Fibroblast of pulmonary artery (primary cell): ENCODE data around the gene KCNH4.
"Not testable (repeated sequence)": the region's sequence is repeated elsewhere in the genome, so short reads cannot be mapped to it uniquely, and the experiment has no call there.

Experiments
- DNase-seq: peaks from one replicate; pipeline ENCODE4 v3.0.0-alpha.2; 2010; ENCODE audit warnings: low read depth
- H3K4me3 ChIP-seq: replicated peaks from 2 replicates; pipeline ENCODE4 v1.5.1; 2011; ENCODE audit warnings: low read depth, mild to moderate bottlenecking, control low read depth, low read length, moderate library complexity
- TF ChIP-seq, protein P1 (sequence below): IDR thresholded peaks from 2 replicates; pipeline ENCODE4 v1.5.1; 2011; ENCODE audit warnings: mild to moderate bottlenecking, control low read depth, low read length, inconsistent platforms; ENCODE audit errors: missing control alignments

KCNH4 gene

DNA sequence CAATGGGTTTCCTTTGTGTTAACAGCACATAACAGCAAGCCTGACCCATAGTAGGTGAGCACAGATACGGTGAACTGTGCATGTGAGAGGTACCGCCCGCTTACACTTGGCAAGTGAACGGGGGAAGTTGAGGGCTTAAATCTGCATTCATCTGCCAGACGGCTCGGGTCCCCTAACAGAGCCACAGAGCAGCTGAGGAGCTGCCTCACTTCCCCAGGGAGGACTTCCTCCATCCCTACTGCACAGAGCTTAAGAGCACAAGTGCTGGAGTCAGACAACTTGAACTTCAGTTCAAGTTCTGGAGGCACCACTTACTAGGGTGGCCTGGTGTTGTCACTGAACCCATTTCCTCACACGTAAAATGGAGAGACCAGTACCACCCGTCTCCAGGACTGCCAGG lies 39.6 kb downstream of the KCNH4 start:
- no peak overlapping the region for H3K4me3 ChIP-seq
- no peak for DNase-seq
- TF ChIP-seq, protein P1, sequence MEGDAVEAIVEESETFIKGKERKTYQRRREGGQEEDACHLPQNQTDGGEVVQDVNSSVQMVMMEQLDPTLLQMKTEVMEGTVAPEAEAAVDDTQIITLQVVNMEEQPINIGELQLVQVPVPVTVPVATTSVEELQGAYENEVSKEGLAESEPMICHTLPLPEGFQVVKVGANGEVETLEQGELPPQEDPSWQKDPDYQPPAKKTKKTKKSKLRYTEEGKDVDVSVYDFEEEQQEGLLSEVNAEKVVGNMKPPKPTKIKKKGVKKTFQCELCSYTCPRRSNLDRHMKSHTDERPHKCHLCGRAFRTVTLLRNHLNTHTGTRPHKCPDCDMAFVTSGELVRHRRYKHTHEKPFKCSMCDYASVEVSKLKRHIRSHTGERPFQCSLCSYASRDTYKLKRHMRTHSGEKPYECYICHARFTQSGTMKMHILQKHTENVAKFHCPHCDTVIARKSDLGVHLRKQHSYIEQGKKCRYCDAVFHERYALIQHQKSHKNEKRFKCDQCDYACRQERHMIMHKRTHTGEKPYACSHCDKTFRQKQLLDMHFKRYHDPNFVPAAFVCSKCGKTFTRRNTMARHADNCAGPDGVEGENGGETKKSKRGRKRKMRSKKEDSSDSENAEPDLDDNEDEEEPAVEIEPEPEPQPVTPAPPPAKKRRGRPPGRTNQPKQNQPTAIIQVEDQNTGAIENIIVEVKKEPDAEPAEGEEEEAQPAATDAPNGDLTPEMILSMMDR, result no peak

DNA sequence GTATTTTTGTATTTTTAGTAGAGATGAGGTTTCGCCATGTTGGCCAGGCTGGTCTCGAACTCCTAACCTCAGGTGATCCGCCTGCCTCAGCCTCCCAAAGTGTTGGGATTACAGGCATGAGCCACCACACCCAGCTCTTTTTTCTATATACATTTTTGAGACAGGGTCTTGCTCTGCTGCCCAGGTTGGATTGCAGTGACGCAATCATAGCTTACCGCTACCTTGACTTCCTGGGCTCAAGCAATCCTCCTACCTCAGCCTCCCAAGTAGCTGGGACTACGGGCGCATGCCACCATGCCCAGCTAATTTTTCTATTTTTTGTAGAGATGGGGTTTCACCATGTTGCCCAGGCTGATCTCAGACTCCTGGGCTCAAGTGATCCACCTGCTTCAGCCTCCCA lies 40.3 kb downstream of the KCNH4 start:
- DNase-seq, H3K4me3 ChIP-seq: not testable (repeated sequence)

DNA sequence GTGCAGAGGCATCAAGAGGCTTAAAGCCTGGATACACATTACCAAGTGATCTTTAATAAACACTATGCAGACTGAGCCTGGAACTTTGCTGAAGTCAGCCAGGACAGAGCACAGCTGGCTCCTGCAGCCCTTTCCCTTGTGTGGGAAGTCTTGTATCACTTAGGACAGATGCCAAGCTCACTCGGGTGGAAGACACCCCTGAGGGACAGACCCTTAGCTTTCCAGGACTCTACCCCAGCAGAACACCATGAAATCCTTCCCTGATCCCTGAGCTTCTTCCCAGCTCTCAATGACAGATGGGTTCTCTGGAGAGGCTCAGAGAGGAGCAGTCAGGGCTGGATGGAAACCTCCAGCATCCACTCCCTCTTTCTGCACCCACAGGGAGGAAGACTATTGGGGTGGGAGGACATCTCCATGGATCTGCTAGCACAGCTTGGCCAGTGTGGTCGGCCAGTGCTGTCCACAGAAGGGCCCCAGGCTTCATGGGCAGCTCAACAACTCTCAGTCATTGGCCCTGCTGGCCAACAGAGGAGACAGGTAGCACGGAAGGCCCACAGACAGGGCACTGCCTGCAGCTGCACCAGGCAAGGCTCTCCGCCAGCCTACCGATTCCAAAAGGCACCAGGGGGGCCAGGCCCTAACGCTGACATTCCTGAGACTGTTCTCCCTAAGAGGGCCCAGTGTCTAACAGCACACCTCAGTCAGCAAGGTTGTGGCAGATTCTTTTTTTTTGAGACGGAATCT lies 42.0 kb downstream of the KCNH4 start:
- TF ChIP-seq, protein P1, result no peak
- peak; percentile 26 for DNase-seq
- no peak overlapping the region for H3K4me3 ChIP-seq

DNA sequence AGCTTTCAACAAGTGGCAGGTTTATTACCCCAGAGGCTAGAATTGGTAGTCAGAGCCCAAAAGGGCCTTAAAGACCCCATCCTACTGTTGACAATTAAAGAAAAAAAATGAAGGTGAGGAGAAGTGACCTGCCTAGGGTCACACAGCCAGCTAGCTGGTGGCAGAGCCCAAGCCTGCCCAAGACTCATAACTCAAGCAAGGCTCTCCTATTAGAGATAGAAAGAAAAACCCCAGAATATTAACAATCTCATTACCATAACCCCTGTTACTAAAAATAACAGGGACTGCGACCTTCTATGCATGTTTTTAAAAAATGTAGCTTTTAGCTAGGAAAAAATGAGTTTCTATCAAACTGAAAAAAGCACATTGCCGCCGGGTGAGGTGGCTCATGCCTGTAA lies 44.3 kb downstream of the KCNH4 start:
- no peak overlapping the region for H3K4me3 ChIP-seq
- TF ChIP-seq, protein P1, result no peak
- no peak for DNase-seq

DNA sequence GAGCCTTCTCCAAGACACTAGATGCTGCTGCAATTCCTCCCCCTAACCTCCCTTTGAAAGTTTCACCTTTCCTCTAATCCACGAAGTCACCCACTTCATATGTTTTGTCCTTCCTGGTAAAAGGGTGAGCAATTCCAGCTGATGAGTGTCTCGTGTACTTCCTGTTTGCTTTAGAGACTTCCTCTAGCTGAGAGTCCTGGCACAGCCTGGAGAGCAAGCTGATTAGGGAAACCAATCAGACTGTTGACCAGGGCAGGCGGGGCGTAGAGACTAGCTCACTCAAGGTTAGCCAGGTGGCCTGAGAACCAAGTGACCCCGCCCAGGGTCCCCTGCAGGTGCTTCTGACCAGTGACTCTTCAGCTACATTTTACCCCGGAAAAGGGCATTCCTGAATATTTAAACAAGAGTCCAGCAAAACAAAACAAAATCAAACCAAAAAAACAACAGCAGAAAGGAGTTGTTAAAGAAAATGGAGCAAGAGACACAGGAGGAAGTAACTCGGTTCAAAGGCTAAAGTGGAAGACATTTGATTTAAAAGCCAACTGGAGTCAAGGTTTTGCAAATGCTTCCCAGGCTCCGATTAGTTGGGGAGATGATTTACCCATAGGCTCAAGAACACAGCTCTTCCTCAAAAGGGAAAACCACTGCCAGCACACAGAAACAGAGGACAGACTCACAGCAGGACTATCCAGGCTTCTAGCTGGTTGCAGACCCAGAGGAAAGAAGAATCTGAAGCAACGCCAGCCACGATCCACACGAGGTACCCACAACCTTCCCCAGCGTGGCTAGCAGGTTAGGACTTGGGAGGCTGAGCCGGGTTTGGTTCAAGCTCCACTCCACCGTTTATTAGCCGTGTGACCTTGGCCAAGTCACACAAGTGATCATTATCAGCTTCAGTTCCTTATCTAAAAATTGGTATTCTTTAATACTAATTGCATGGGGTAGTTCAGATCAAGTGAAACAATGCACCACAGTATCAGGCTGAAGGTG lies 45.0 kb downstream of the KCNH4 start:
- TF ChIP-seq, protein P1, result no peak
- H3K4me3 ChIP-seq, result no peak overlapping the region
- peak; percentile 84 for DNase-seq

DNA sequence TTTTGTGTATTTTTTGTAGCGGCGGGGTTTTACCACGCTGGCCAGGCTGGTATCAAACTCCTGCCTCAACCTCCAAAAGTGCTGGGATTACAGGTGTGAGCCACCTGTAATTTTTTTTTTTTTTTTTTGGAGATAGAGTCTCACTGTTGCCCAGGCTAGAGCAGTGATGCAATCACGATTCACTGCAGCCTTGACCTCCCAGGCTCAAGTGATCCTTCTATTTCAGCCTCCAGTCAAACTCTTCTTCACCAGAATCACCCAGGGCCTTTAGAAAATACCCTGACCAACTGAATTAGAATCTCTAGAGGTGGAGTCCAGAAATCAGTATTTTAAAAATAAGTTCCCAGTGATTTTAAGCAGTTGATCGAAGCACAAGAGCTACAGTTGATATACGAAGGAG lies 45.8 kb downstream of the KCNH4 start:
- TF ChIP-seq, protein P1, result no peak
- DNase-seq, result no peak
- no peak overlapping the region for H3K4me3 ChIP-seq

DNA sequence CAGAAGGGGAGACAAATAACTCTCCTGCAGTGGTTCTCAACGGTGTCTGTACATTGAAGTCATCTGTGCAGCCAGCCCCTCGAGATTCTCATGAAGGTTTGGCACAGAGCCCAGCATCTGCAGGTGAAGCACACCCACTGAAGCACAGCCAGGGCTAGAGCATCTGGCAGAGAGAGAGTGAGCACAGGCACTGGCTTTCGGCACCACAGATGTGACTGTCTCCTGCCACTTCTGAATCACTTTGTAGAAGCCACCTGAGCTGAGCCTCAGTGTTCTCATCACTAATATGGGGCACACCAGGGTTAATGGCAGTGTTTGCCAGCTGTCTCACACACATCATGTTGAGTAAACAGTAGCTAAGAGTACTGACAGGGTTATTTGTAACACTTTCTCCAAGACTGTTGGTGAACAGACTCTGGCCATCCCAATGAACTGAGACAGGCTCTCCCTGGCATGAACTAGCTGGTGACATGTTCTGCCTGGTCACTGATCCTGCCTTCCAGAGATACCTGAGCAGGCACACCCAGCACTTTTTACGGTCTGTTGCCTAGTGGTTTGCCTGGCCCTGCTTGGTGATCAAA lies 47.4 kb downstream of the KCNH4 start:
- TF ChIP-seq, protein P1, result no peak
- no peak overlapping the region for H3K4me3 ChIP-seq
- DNase-seq, result no peak
